Mesenteric fat pad (tissue), 1 donor: ENCODE measurements around the gene KHK. TPM values are rescaled to one million over a fixed set of nuclear protein-coding genes. Genes with fewer than 3 reads are reported as not detected.
"Not testable (repeated sequence)": the region's sequence is repeated elsewhere in the genome, so short reads cannot be mapped to it uniquely, and the experiment has no call there.

Source experiments
- DNase-seq: peaks from one replicate; pipeline ENCODE4 v3.0.0-alpha.2; 2020; ENCODE audit warnings: low spot score
- total RNA-seq: library from RNA; stranded (reverse); fragmentation: NEBNext Ultra II Directional; extraction: Animal tissue kit (Norgen Biotek cat#: 25700); gene quantifications from one replicate; pipeline ENCODE4 v1.2.1, GENCODE V29; 2021
- donor health status: DM: yes; HTN: yes; CAD: no.

The KHK gene
- total RNA-seq, 1 donor from 2014 or later: 4.7 TPM

DNA sequence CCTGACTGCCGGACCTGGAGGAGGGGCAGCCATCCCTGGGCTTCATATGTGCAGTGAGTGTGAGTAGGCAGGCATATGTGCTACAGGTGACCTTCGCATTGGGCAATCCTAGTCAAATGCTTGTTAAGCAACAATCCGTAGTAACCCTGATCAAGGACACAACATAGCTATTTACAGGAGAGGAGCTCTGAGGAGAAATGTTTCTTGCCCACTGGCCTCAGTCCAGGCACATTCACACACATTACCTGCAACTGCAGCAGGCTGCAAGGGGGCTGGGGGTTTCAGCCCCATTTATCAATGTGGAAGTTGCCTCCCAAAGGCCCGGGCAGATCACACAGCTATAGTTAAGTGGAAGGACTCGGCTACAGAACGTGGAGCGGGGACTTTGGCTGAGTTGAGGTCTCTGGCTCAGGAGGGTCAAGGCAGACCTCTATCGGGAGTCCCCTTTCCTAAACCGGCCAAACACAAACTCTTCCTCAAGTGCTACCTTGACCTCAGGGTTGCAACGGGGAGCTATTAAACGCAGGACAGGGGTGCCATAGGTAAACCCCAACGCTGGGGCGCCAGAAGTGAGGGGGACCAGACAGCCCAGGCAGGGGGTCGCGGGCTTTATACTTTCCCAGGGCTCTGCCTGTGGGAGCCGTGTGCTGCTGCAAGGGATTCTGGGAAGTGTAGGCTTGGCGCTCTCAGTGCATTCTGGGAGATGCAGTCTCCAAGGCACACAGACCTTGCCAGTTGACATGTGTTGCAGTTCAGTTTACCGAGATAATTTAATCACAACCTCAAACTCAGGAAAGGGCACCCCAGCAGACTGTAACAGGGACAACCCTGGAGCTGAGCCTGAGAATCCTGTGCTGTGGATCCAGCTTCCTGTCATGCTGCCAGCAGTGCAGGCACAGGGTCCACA, 9.4 kb downstream of the KHK start:
- no peak for DNase-seq

DNA sequence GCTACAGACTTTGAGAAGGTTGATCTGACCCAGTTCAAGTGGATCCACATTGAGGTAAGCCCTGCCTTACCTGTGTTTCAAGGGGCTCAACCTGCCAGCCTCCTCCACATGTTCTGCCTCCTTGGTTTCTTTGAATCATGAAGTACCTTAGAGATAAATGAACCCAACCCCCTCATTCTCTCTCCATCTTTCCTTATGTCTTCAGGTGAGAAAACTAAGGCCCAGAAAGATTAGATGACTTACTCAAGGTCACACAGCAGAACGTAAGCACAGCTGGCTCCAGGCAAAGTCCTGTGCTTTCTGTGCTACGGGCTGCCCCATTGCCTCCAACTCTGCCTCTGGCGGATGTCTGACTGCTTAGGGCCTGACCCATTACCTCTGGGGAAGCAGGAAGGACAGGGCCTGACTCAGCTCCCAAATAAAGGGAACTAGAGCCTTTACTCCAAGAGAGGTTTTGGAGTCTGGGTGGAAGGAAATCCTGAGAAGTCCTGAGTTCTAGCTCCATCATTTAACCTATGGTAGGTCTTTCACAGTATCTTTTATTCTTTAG, 10.3 kb downstream of the KHK start:
- DNase-seq: no peak

- no peak for DNase-seq
These were observed 10.8 kb downstream of the KHK start for GRCh38 chr2:27097341-27097740.

- no peak for DNase-seq
These were observed 12.9 kb downstream of the KHK start for GRCh38 chr2:27099334-27099955.

DNA sequence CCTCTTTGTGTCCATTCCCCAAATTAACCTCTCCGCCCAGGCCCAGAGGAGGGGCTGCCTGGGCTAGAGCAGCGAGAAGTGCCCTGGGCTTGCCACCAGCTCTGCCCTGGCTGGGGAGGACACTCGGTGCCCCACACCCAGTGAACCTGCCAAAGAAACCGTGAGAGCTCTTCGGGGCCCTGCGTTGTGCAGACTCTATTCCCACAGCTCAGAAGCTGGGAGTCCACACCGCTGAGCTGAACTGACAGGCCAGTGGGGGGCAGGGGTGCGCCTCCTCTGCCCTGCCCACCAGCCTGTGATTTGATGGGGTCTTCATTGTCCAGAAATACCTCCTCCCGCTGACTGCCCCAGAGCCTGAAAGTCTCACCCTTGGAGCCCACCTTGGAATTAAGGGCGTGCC, 13.5 kb downstream of the KHK start:
- DNase-seq: no peak

- DNase-seq: no peak
These were observed 15.8 kb downstream of the KHK start for GRCh38 chr2:27102329-27102728.

GRCh38 chr2:27105981-27106380, 19.4 kb downstream of the KHK start:
- no peak for DNase-seq

DNA sequence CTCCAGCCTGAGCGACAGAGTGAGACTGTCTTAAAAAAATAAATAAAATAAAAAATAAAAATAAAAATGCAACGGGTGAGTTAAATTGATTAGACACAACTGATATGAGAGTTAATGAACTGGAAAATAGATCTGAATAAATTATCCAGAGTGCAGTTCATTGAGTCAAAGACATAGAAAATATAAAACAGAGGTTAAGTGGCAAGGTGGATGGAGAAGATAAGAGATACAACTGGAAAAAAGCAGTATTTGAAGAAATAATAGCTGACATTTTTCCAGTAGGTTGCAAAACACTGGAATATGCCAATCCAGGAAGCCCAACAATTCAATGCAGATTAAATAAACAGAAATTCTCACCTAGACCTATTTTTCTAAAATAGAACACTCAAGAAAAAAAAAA, 21.6 kb downstream of the KHK start:
- DNase-seq: no peak

- DNase-seq: no peak
These were observed 22.5 kb downstream of the KHK start for GRCh38 chr2:27109083-27109482.

DNA sequence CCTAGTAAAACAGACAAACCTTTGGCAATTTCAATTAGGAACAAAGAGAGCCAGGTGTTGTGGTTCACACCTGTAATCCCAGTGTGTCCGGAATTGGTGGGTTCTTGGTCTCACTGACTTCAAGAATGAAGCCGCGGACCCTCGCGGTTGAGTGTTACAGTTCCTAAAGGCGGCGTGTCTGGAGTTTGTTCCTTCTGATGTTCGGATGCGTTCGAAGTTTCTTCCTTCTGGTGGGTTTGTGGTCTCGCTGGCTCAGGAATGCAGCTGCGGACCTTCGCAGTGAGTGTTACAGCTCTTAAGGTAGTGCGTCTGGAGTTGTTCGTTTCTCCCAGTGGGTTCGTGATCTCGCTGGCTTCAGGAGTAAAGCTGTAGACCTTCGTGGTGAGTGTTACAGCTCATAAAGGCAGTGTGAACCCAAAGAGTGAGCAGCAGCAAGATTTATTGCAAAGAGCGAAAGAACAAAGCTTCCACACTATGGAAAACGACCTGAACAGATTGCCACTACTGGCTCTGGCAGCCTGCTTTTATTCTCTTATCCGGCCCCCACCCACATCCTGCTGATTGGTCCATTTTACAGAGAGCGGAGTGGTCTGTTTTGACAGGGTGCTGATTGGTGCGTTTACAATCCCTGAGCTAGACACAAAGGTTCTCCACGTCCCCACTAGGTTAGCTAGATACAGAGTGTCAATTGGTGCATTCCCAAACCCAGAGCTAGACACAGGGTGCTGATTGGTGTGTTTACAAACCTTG, 24.2 kb downstream of the KHK start:
- not testable (repeated sequence) for DNase-seq

DNA sequence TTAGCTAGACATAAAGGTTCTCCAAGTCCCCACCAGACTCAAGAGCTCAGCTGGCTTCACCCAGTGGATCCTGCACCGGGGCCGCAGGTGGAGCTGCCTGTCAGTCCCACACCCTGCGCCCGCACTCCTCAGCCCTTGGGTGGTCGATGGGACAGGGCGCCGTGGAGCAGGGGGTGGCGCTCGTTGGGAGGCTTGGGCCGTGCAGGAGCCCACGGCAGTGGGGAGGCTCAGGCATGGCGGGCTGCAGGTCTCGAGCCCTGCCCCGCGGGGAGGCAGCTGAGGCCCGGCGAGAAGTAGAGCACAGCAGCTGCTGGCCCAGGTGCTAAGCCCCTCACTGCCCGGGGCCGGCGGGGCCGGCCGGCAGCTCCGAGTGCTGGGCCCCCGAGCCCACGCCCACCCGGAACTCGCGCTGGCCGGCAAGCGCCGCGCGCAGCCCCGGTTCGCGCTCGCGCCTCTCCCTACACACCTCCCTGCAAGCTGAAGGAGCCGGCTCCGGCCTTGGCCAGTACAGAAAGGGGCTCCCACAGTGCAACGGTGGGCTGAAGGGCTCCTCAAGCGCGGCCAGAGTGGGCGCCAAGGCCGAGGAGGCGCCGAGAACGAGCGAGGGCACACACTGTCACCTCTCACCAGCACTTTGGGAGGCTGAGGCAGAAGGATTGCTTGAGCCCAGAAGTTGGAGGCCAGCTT, 25.0 kb downstream of the KHK start:
- not testable (repeated sequence) for DNase-seq

DNA sequence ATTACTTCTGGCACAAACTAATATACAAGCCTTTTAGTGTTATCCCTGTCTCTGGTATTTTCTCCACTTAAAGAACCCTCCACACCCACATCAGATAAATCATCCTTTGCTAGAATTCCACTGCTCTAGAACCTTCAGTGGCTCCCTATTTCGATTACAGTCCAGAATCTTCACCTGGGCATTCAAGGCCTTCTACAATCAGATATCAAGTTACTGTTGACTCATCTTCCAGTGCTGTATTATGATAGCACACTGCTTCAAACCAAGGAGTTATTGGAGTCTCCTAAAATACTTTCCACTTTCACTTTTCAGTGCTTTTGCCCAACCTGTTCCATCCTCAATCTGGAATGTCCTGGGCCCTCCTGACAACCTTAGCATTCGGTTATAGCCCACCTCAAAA, 28.9 kb downstream of the KHK start:
- no peak for DNase-seq

GRCh38 chr2:27117995-27118524, 31.5 kb downstream of the KHK start:
- no peak for DNase-seq

GRCh38 chr2:27118525-27119329, 32.2 kb downstream of the KHK start, which contains the start of gene CGREF1:
TSS of gene CGREF1 (minus strand) at chr2:27119128. CDS start at chr2:27104366, 14,762 bp downstream.
- no peak for DNase-seq

DNA sequence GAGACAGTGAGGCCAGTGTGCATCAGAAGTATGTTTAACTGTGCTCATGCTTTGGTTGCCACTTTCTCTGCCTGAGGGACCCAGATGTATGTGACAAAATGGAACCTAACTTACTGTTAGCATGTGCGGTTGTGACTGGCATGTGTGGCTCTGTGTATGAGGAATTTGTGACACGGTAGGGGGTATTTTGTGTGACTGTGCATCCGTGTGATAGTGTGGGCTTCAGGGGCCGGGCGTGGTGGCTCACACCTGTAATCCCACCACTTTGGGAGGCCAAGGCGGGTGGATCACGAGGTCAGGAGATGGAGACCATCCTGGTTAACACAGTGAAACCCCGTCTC, 32.7 kb downstream of the KHK start:
- DNase-seq: not testable (repeated sequence)

- no peak for DNase-seq
These were observed 35.3 kb downstream of the KHK start for GRCh38 chr2:27121906-27122305.

GRCh38 chr2:27122791-27123190, 36.2 kb downstream of the KHK start:
- no peak for DNase-seq

DNA sequence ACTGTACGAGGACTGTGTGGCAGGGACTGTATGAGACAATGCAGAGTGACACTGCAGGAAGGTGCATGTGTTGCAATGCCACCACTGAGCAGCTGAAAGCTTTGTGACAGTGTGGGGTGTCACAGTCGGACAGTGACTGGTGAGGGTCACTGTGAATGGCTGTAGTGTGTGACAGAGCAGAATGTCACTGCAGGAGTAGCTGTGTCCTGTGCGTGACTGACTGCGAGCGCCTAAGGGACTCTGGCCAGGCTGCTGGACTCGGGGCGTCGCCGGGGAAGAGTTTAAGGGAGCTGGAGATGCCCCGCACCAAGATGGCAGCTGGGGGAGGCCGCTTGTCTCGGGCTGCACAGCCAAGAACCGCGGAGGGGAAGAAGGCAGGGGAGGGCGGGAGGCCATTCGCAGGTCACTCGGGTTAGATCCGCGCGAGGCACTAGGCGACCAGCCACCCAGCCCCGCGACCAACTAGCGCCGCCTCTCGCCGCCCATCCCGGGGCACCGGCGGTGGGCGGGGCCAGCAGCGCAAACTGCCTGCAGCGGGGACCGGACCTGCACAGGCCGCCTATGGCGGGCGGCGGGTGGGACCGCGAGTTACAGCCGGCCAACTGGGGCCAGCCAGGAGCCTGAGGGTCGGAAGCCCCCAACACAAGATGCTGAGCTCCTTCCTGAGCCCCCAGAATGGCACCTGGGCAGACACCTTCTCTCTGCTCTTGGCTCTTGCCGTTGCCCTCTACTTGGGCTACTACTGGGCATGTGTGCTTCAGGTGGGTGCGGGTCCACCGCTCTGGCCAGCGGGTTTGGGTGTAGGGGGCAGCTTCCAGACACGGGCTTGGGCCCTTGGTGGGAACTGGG, 37.0 kb downstream of the KHK start, which contains the start of gene ABHD1:
TSS of gene ABHD1 (plus strand) at position 514 of the 849 bp plus-strand sequence. CDS start at position 648, 134 bp downstream.
- DNase-seq: no peak

DNA sequence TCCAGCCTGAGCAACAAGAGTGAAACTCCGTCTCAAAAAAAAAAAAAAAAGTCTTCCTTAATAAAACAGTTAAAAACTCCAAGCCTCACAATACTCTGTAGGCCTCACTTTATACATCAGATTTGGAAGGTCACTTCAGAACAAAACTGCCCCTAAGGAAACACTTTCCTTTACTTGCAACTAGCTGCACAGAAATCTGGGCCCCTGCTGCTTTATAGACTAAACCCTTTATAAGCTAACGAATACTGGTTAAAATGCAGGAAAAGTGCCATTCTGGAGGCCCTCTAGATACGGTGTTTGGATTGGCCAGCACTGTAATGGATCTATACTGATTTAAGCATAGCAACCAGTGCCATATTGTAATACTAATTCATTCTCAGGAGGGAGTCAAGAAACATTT, 38.5 kb downstream of the KHK start:
- DNase-seq: no peak
